GM19452 (cell line): Measurements from ENCODE around the gene FCSK.
"Not testable (repeated sequence)": the region's sequence is repeated elsewhere in the genome, so short reads cannot be mapped to it uniquely, and the experiment has no call there.

Experiments
- ATAC-seq: cut with Tn5 transposase; IDR thresholded peaks from one replicate; pipeline ENCODE4 v1.9.1; 2021; ENCODE audit not compliant: unreplicated experiment

Gene FCSK

GRCh38 chr16:70522216-70523075, 68.1 kb downstream of the FCSK start:
- no peak for ATAC-seq

- ATAC-seq = peak; percentile 46
These were observed 68.8 kb downstream of the FCSK start, which contains the start of gene COG4 for GRCh38 chr16:70523076-70523742. Gene COG4 (minus strand): TSS chr16:70523554. CDS start chr16:70523543, 11 bp downstream.

GRCh38 chr16:70523743-70524398, 69.5 kb downstream of the FCSK start, which contains the start of gene SF3B3:
Gene SF3B3 (plus strand): TSS chr16:70523816. CDS start chr16:70526657, 2,841 bp downstream.
- peak; percentile 41 for ATAC-seq

- ATAC-seq = not testable (repeated sequence)
These were observed 70.0 kb downstream of the FCSK start for GRCh38 chr16:70524399-70524825.

GRCh38 chr16:70526403-70526802, 72.0 kb downstream of the FCSK start:
- ATAC-seq = no peak

- ATAC-seq = no peak
These were observed 73.1 kb downstream of the FCSK start for GRCh38 chr16:70527315-70527996.

- ATAC-seq = no peak
These were observed 74.8 kb downstream of the FCSK start for GRCh38 chr16:70529051-70529777.
